Nephron progenitor cell (in vitro differentiated cells): ENCODE measurements around the gene ARHGEF12.

Experiments used
- DNase-seq: peaks from one replicate; pipeline ENCODE4 v3.0.0; 2021
- H3K27ac Mint-ChIP-seq: 2 replicates; pipeline ENCODE4 v1.8.0; 2021; ENCODE audit warnings: mild to moderate bottlenecking, moderate library complexity, mixed read lengths
- H3K27me3 Mint-ChIP-seq: 2 replicates; pipeline ENCODE4 v1.8.0; 2021; ENCODE audit warnings: mild to moderate bottlenecking, low read depth, mixed read lengths; ENCODE audit not compliant: poor library complexity
- H3K36me3 Mint-ChIP-seq: 2 replicates; pipeline ENCODE4 v1.8.0; 2021; ENCODE audit warnings: low read depth, mixed read lengths
- H3K4me1 Mint-ChIP-seq: 2 replicates; pipeline ENCODE4 v1.8.0; 2021; ENCODE audit warnings: mixed read lengths
- H3K4me3 Mint-ChIP-seq: 2 replicates; pipeline ENCODE4 v1.8.0; 2021; ENCODE audit warnings: mild to moderate bottlenecking, moderate library complexity, mixed read lengths
- H3K9me3 Mint-ChIP-seq: 2 replicates; pipeline ENCODE4 v1.8.0; 2021; ENCODE audit warnings: mild to moderate bottlenecking, moderate library complexity, mixed read lengths
- CTCF ChIP-seq: fragments of 200-600 bp; sonication (generic); IDR thresholded peaks from 2 replicates; pipeline ENCODE4 v1.5.0; 2021; ENCODE audit warnings: antibody characterized with exemption

The ARHGEF12 gene

DNA sequence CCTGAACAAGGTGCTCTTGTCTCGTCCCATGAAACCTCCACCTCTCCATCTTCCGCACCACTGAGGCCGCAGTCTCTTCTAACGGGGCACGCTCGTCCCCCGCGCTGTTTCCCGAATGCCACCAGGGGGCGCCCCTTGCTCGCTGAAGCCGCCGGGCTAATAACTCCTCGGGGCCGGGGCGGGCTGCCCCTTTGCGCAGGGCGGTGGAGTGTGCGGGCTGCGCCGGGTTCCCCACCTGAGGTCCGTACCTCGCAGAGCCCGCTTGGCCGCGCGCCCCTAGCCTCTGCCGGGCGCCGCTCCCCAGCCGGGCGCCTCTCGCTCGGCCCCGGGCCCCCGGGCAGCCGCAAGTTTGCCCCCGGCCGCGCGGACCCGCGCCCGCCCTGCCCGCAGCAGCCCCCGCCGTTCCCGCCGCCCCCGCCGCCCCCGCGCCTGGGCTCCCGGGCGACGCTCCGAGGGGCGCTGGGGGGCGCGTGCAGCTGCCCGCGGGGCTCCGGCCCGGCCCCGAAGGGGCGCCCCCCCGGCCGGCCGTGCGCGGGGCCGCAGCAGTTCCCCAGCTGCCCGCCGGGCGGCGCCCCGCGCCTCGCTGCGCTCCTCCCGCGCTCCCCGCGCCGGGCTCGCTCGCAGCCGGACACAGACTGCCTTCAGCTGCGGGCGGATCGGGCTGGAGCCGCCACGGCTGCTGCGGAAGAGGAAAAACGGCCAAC lies 175.1 kb downstream of the ARHGEF12 start, which contains the start of gene GRIK4:
Gene GRIK4 (plus strand): TSS at position 633 of the 704 bp plus-strand sequence. CDS start 148,571 bp downstream, outside the sequence.
- peaks cover 86% of the 10 kb centered on the region for H3K27me3 Mint-ChIP-seq

GRCh38 chr11:120511820-120512738 lies 175.9 kb downstream of the ARHGEF12 start:
- Mint-ChIP-seq H3K9me3 (no peaks in the 10 kb centered on the region), H3K36me3 (no peaks in the 10 kb centered on the region), H3K4me1 (peaks cover 12% of the 10 kb centered on the region), H3K27me3 (peaks cover 86% of the 10 kb centered on the region), H3K27ac (no peak overlapping the region), H3K4me3 (peak overlapping the region; percentile 74)
- TF ChIP-seq CTCF: no peak
- DNase-seq: peak; percentile 35

More for the DNA sequence above, 175.1 kb downstream of the ARHGEF12 start, which contains the start of gene GRIK4:
- Mint-ChIP-seq H3K9me3 (no peaks in the 10 kb centered on the region), H3K4me1 (peaks cover 4% of the 10 kb centered on the region), H3K27ac (no peak within 1 kb of the TSS), H3K36me3 (no peaks in the 10 kb centered on the region), H3K4me3 (peak within 1 kb of the TSS; percentile 74)
- DNase-seq: peak; percentile 93
- TF ChIP-seq CTCF: peak; percentile 95

DNA sequence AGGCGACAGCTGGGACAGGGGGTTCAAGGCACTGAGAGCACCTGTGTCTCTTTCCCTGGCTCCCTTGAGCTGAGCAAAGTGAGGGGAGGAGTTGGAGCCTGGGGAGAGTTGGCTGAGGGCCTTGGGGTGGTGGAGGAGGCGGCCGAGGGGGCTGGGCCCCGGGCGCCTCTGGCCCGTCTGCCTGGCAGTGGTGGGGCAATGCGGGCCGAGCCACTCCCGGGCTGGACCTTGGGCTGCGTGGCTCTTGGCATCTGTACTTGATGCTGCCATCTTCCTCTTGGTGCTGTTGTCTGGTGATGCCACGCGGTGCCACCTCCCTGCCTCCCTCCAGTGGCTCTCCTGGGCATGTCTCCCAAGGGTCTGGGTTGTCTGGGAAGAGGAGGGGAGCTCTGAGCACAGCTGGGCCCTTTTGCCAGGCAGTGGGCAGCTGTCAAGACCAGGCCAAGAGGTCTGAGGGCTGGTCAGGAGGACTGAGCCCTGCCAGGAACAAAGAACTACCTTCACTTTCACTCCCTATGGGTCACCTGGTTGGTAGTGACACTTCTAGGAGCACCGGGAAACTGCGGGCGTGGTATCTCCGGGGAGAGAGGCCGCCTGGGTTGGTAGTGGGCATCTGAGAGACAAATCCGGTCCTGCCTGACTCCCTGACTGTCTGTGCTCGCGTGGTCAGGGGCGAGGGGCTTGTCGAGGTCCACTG lies 176.7 kb downstream of the ARHGEF12 start:
- Mint-ChIP-seq H3K36me3 (no peaks in the 10 kb centered on the region), H3K27ac (no peak overlapping the region), H3K4me3 (peak overlapping the region; percentile 74), H3K4me1 (peaks cover 20% of the 10 kb centered on the region), H3K9me3 (no peaks in the 10 kb centered on the region), H3K27me3 (peaks cover 82% of the 10 kb centered on the region)
- no peak for DNase-seq
- TF ChIP-seq CTCF: no peak

GRCh38 chr11:120513436-120514315 lies 177.5 kb downstream of the ARHGEF12 start:
- Mint-ChIP-seq H3K27ac (no peak overlapping the region), H3K36me3 (no peaks in the 10 kb centered on the region), H3K27me3 (peaks cover 77% of the 10 kb centered on the region), H3K4me1 (peaks cover 23% of the 10 kb centered on the region), H3K4me3 (peak overlapping the region; percentile 64), H3K9me3 (no peaks in the 10 kb centered on the region)
- no peak for TF ChIP-seq CTCF
- no peak for DNase-seq

DNA sequence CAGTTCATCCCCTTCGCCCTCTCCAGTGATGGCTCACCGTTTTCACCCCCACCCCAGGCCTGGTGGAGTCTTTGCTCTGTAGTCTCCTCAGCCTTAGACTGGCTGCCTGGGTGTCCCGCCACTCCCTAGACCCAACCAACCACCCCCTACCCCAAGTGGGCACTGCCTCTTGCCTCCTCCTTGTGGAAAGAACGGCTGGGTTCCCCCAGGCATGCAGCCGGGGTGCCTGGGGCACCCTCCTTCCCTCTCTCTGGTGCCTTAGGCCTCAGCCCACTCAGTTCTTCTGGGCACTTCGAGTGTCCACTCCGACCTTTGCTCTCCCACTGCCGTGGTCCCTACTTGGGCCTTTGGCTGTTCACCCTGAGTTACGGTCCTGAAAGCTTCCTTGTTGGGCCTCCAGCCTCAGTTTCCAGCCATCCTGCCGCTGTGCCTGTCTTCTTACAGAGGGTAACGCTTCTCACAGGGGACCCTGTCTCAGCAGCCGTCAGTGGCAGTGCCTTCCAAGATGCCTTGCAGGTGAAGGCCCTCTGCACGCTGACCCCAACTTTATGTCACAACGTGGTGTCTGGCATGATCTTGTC lies 178.4 kb downstream of the ARHGEF12 start:
- H3K4me1 Mint-ChIP-seq: peaks cover 23% of the 10 kb centered on the region
- no peak overlapping the region for H3K4me3 Mint-ChIP-seq
- H3K9me3 Mint-ChIP-seq: no peaks in the 10 kb centered on the region
- H3K27ac Mint-ChIP-seq: no peak overlapping the region
- TF ChIP-seq CTCF: no peak
- no peak for DNase-seq
- H3K36me3 Mint-ChIP-seq: no peaks in the 10 kb centered on the region
- H3K27me3 Mint-ChIP-seq: peaks cover 76% of the 10 kb centered on the region
